Mesenteric fat pad (tissue), 1 donor: Measurements from ENCODE around the gene PTPN7. TPM values are rescaled to one million over a fixed set of nuclear protein-coding genes. Genes with fewer than 3 reads are reported as not detected.
"Not testable (repeated sequence)": the region's sequence is repeated elsewhere in the genome, so short reads cannot be mapped to it uniquely, and the experiment has no call there.

Experiments
- DNase-seq: peaks from one replicate; pipeline ENCODE4 v3.0.0-alpha.2; 2020; ENCODE audit warnings: low spot score
- total RNA-seq: library from RNA; stranded (reverse); fragmentation: NEBNext Ultra II Directional; extraction: Animal tissue kit (Norgen Biotek cat#: 25700); gene quantifications from one replicate; pipeline ENCODE4 v1.2.1, GENCODE V29; 2021
- donor health status: DM: yes; HTN: yes; CAD: no.

Gene PTPN7
- total RNA-seq, 1 donor from 2014 or later = 3.0 TPM

- DNase-seq = not testable (repeated sequence)
These were observed 6.7 kb upstream of the PTPN7 start for GRCh38 chr1:202167054-202167453.

GRCh38 chr1:202165942-202166843 lies 5.8 kb upstream of the PTPN7 start:
- no peak for DNase-seq

GRCh38 chr1:202165267-202165941 lies 5.0 kb upstream of the PTPN7 start:
- DNase-seq = no peak

- no peak for DNase-seq
These were observed 4.1 kb upstream of the PTPN7 start for GRCh38 chr1:202164271-202165037.

GRCh38 chr1:202163281-202164270 lies 3.2 kb upstream of the PTPN7 start:
- no peak for DNase-seq

- no peak for DNase-seq
These were observed 2.2 kb upstream of the PTPN7 start for GRCh38 chr1:202162418-202163280.

- no peak for DNase-seq
These were observed 1.6 kb upstream of the PTPN7 start for GRCh38 chr1:202162047-202162417.

GRCh38 chr1:202161151-202162046 lies 997 bp upstream of the PTPN7 start:
- DNase-seq = no peak

- no peak for DNase-seq
These were observed 649 bp downstream of the PTPN7 start for GRCh38 chr1:202159534-202160371.

GRCh38 chr1:202158810-202159533 lies 1.4 kb downstream of the PTPN7 start:
- no peak for DNase-seq

GRCh38 chr1:202157945-202158344 lies 2.5 kb downstream of the PTPN7 start:
- DNase-seq = no peak

- DNase-seq = no peak
These were observed 3.8 kb downstream of the PTPN7 start for GRCh38 chr1:202156590-202156989.

- DNase-seq = no peak
These were observed 4.9 kb downstream of the PTPN7 start for GRCh38 chr1:202155478-202156021.

GRCh38 chr1:202154766-202155477 lies 5.5 kb downstream of the PTPN7 start:
- DNase-seq = no peak

- DNase-seq = no peak
These were observed 6.1 kb downstream of the PTPN7 start for GRCh38 chr1:202154148-202154765.
